ENCODE data around the gene EPHB6.
A peak's percentile ranks its signal among the peaks of the same experiment; 100 is the strongest.

Gene EPHB6

GRCh38 chr7:142835487-142835886 is 19.4 kb upstream of the EPHB6 start:
- no peak for DNase-seq (ENCODE audit: low read depth)

GRCh38 chr7:142836426-142836825 is 18.4 kb upstream of the EPHB6 start:
- no peak for DNase-seq (ENCODE audit: low read depth)

GRCh38 chr7:142838461-142839213 is 16.2 kb upstream of the EPHB6 start:
- DNase-seq (ENCODE audit: low read depth), result no peak

- no peak for DNase-seq (ENCODE audit: low read depth)
These were observed 12.6 kb upstream of the EPHB6 start for GRCh38 chr7:142842251-142842766.

GRCh38 chr7:142847353-142847752 is 7.5 kb upstream of the EPHB6 start:
- DNase-seq (ENCODE audit: low read depth), result no peak

GRCh38 chr7:142851269-142851668 is 3.6 kb upstream of the EPHB6 start:
- no peak for DNase-seq (ENCODE audit: low read depth)

- DNase-seq (ENCODE audit: low read depth), result no peak
These were observed 3.0 kb upstream of the EPHB6 start for GRCh38 chr7:142851919-142852318.

GRCh38 chr7:142853739-142854371 is 1.0 kb upstream of the EPHB6 start:
- DNase-seq (ENCODE audit: low read depth), result peak; percentile 36

GRCh38 chr7:142855114-142855743 is 353 bp downstream of the EPHB6 start:
- no peak for DNase-seq (ENCODE audit: low read depth)

- no peak for DNase-seq (ENCODE audit: low read depth)
These were observed 1.1 kb downstream of the EPHB6 start for GRCh38 chr7:142855756-142856564.

- no peak for DNase-seq (ENCODE audit: low read depth)
These were observed 1.8 kb downstream of the EPHB6 start for GRCh38 chr7:142856565-142857245.

GRCh38 chr7:142857625-142858024 is 2.7 kb downstream of the EPHB6 start:
- DNase-seq (ENCODE audit: low read depth), result no peak

- no peak for DNase-seq (ENCODE audit: low read depth)
These were observed 4.5 kb downstream of the EPHB6 start for GRCh38 chr7:142859411-142859810.

- DNase-seq (ENCODE audit: low read depth), result no peak
These were observed 5.0 kb downstream of the EPHB6 start for GRCh38 chr7:142859829-142860228.

- no peak for DNase-seq (ENCODE audit: low read depth)
These were observed 6.1 kb downstream of the EPHB6 start for GRCh38 chr7:142860968-142861367.

GRCh38 chr7:142862351-142862750 is 7.5 kb downstream of the EPHB6 start:
- DNase-seq (ENCODE audit: low read depth), result no peak

GRCh38 chr7:142862786-142863400 is 8.0 kb downstream of the EPHB6 start:
- no peak for DNase-seq (ENCODE audit: low read depth)

GRCh38 chr7:142863891-142864685 is 9.2 kb downstream of the EPHB6 start:
- DNase-seq (ENCODE audit: low read depth), result no peak

GRCh38 chr7:142864980-142865747 is 10.3 kb downstream of the EPHB6 start:
- no peak for DNase-seq (ENCODE audit: low read depth)
